ENCODE measurements around the gene SLC44A1. TPM values are rescaled to one million over a fixed set of nuclear protein-coding genes. Genes with fewer than 3 reads are reported as not detected.

SLC44A1 gene
- total and polyA plus RNA-seq, 2 of the 13 experiments (the other 11 are each of a cell fraction or from before 2014, with no cell fraction given), result 21.4 to 40.8 TPM

- TF ChIP-seq ARID5B (CRISPR knock-in tag; IDR thresholded peaks at IDR 0.05) (peak; percentile 93), HMGA1 (CRISPR knock-in tag; conservative IDR thresholded peaks at IDR 0.05) (no peak), KMT2B (CRISPR knock-in tag; IDR thresholded peaks at IDR 0.05) (no peak), NFE2L1 (CRISPR knock-in tag; IDR thresholded peaks at IDR 0.05; ENCODE audit: borderline replicate concordance) (no peak)
- TF ChIP-seq, protein P1, sequence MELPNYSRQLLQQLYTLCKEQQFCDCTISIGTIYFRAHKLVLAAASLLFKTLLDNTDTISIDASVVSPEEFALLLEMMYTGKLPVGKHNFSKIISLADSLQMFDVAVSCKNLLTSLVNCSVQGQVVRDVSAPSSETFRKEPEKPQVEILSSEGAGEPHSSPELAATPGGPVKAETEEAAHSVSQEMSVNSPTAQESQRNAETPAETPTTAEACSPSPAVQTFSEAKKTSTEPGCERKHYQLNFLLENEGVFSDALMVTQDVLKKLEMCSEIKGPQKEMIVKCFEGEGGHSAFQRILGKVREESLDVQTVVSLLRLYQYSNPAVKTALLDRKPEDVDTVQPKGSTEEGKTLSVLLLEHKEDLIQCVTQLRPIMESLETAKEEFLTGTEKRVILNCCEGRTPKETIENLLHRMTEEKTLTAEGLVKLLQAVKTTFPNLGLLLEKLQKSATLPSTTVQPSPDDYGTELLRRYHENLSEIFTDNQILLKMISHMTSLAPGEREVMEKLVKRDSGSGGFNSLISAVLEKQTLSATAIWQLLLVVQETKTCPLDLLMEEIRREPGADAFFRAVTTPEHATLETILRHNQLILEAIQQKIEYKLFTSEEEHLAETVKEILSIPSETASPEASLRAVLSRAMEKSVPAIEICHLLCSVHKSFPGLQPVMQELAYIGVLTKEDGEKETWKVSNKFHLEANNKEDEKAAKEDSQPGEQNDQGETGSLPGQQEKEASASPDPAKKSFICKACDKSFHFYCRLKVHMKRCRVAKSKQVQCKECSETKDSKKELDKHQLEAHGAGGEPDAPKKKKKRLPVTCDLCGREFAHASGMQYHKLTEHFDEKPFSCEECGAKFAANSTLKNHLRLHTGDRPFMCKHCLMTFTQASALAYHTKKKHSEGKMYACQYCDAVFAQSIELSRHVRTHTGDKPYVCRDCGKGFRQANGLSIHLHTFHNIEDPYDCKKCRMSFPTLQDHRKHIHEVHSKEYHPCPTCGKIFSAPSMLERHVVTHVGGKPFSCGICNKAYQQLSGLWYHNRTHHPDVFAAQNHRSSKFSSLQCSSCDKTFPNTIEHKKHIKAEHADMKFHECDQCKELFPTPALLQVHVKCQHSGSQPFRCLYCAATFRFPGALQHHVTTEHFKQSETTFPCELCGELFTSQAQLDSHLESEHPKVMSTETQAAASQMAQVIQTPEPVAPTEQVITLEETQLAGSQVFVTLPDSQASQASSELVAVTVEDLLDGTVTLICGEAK (IDR thresholded peaks at IDR 0.05), result no peak
- TF ChIP-seq, protein P1 (CRISPR knock-in tag; IDR thresholded peaks at IDR 0.05), result peak; percentile 52; the same call in 1 of the 2 replicates
Measured at GRCh38 chr9:105418588-105419500, 174.4 kb downstream of the SLC44A1 start (continued).
